HG03045 (cell line): ENCODE results near the gene TMEM170A.
"Not testable (repeated sequence)": the region's sequence is repeated elsewhere in the genome, so short reads cannot be mapped to it uniquely, and the experiment has no call there.

Experiments used
- ATAC-seq: cut with Tn5 transposase; IDR thresholded peaks from one replicate; pipeline ENCODE4 v1.9.1; 2021; ENCODE audit warnings: mild to moderate bottlenecking, moderate library complexity; ENCODE audit not compliant: unreplicated experiment

Gene TMEM170A

GRCh38 chr16:75456971-75457370 is 7.5 kb downstream of the TMEM170A start:
- no peak for ATAC-seq

- not testable (repeated sequence) for ATAC-seq
Measured at GRCh38 chr16:75456486-75456885, 8.0 kb downstream of the TMEM170A start.

GRCh38 chr16:75455677-75456076 is 8.8 kb downstream of the TMEM170A start:
- ATAC-seq: no peak

- ATAC-seq: no peak
Measured at GRCh38 chr16:75452464-75453190, 11.9 kb downstream of the TMEM170A start.

DNA sequence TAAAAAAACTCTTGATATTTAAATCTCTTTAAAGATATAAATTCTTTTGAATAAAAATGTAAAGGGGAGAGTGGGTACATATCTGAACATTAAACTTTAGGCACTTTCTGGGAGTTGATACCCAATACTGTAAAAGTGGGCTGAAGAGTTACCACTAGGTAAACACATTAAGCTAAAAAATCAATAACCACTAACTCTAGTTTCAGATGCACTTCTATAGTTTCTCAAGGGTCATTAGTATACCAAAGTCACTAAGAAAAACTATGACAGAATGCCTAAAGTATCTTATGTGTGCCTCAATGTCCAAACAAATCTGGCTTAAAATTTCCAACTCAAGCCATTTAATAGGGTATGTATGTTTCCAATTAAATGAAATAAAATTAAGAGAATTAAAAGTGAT is 18.1 kb downstream of the TMEM170A start:
- no peak for ATAC-seq

- ATAC-seq: no peak
Measured at GRCh38 chr16:75445298-75445697, 19.2 kb downstream of the TMEM170A start.

- no peak for ATAC-seq
Measured at GRCh38 chr16:75443298-75443697, 21.2 kb downstream of the TMEM170A start.

GRCh38 chr16:75433732-75434413 is 30.6 kb downstream of the TMEM170A start:
- ATAC-seq: peak; percentile 71

DNA sequence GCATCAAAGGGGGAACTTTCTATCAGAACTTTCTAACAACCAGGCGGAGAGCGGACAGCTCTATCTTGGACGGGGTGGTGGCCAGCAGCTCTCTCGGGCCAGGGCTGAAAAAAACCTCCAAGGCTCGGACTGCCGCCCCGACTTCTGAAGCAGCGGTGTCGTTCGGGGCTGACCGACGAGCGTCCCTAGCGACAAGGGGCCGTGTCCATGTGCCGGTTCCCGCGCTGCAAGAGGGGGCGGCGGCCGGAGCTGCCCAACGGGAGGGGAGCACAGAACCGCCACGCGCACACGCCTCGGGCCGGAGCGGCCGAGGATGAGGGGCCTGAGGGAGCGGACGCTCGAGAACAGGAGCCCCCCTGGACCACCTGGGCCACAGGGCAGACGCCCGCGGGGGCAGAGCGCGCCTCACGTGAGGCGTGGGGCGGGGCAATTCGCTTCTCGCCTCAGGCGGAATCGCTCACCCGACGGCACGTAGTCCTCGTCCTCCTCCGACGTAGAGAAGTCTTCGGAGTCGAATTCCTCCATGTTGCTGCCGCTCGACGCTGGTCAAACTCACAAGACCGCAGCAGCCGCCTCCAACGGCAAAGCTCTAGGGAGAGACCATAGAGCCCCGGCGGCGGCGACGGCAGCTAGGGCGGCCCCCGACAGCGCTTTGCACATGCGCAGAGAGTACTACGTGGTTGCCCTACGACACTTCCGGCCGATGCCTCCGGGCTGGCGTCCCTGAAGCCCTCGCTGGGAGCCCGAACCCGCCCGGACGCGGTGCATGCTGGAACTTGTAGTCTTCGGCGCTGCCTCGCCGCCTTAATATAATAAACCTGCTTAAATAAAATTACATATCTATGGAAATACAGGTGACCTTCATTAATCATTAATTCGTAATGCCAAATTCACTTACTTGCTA is 31.4 kb downstream of the TMEM170A start, which contains the start of gene CFDP1:
Gene CFDP1, minus strand, starts transcription at position 676 of the 904 bp plus-strand sequence. Its CDS starts 151 bp downstream, at position 525.
- ATAC-seq: peak; percentile 95

GRCh38 chr16:75429621-75430403 is 34.7 kb downstream of the TMEM170A start:
- no peak for ATAC-seq

- ATAC-seq: not testable (repeated sequence)
Measured at GRCh38 chr16:75426524-75426923, 38.0 kb downstream of the TMEM170A start.

DNA sequence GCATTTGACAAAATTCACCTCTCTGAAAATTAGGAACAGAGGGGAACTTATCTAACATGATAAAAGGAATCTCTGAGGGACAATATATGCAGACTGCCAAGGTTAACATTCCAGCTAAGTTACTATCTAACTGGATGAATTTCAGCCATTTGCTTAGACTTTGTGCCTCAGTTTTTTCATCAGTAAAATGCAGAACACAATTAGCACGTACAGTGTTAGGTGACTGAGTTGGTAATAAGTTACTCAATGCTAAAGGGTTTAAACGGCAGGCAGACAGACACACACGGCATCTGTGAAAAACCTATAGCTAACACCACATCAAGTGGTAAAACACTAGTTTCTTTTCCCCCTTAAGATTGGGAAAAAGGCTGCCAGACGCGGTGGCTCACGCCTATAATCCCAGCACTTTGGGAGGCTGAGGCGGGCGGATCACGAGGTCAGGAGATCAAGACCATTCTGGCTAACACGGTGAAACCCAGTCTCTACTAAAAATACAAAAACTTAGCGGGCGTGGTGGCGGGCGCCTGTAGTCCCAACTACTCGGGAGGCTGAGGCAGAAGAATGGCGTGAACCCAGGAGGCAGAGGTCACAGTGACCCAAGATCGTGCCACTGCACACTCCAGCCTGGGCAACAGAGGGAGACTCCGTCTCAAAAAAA is 40.3 kb downstream of the TMEM170A start:
- ATAC-seq: not testable (repeated sequence)

- no peak for ATAC-seq
Measured at GRCh38 chr16:75423723-75424104, 40.8 kb downstream of the TMEM170A start.

- ATAC-seq: no peak
Measured at GRCh38 chr16:75421820-75422126, 42.7 kb downstream of the TMEM170A start.

DNA sequence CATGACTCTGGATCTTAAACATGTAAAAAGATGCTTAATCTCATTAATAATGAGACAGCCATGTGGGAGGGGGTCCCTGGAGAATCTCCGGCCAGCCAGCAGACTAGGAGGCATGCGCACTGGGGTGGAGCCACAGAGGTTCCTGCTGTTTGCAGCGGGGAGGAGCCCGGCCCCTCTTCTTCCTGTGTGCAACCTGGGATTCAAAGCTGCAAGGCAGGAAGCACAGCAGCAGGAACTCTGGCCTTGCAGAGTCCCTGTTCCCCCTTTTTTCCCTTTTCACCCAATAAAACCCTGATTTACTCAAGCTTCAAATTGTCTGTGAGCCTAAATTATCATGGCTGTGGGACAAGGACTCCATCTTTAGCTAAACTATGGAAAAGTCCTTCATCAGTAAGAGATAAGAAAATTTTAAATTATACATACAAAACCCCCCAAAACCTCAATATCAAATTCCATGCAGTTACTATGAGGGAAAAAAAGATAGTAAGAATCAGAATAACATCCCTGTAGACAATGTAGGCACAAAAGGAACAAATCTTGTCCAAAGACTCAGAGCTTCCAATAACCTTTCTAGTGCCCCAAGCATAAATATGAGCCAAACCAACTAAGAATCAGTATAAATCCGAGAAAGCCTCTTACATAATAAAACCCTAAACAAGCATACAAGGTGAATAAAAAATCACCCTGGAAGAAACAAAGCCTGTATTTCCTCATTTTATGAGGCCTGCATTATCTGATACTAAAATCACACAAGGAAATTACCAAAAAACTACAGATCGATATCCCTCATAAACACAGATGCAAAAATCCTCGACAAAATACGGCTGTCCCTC is 43.3 kb downstream of the TMEM170A start:
- peak; percentile 81 for ATAC-seq

GRCh38 chr16:75416904-75417565 is 47.5 kb downstream of the TMEM170A start:
- ATAC-seq: no peak

- no peak for ATAC-seq
Measured at GRCh38 chr16:75415169-75415905, 49.2 kb downstream of the TMEM170A start.

- ATAC-seq: no peak
Measured at GRCh38 chr16:75413951-75414350, 50.5 kb downstream of the TMEM170A start.
